ENCODE data around the gene SERTM2. TPM values are rescaled to one million over a fixed set of nuclear protein-coding genes. Genes with fewer than 3 reads are reported as not detected.

The SERTM2 gene
- total and polyA plus RNA-seq, 4 donors, result 0.02 to 0.03 TPM; not detected in 2

GRCh38 chrX:111507933-111508332 is 3.5 kb upstream of the SERTM2 start:
- no peaks in the 10 kb centered on the region for H3K4me1 ChIP-seq (ENCODE audit: control insufficient read depth in 5 of 5, insufficient read depth in 5 of 5, low read length in 5 of 5)
- ATAC-seq (ENCODE audit: insufficient read depth, low FRiP score) (no peak), DNase-seq (no peak)
- peaks cover 0 to 4% (median 0%) of the 10 kb centered on the region in 4 donors for H3K9me3 ChIP-seq (ENCODE audit: control insufficient read depth in 4 of 4, insufficient read depth in 3 of 4, low read length in 3 of 4)
- no peak overlapping the region for H3K27ac ChIP-seq (ENCODE audit: low read depth in 1 of 2, low read length in 1 of 2)
- peaks cover 0 to 31% (median 17%) of the 10 kb centered on the region in 3 donors for H3K27me3 ChIP-seq (ENCODE audit: control insufficient read depth in 3 of 3, insufficient read depth in 3 of 3, low read length in 2 of 3)
- H3K9ac ChIP-seq (ENCODE audit: insufficient read depth in 1 of 2, low read length in 2 of 2), result no peak overlapping the region
- no peaks in the 10 kb centered on the region for H3K36me3 ChIP-seq (ENCODE audit: control insufficient read depth in 4 of 4, insufficient read depth in 4 of 4, low read length in 4 of 4)
- no peak overlapping the region for H3K4me3 ChIP-seq
- TF ChIP-seq CTCF (IDR thresholded peaks at IDR 0.05; ENCODE audit: control extremely low read depth, extremely low read depth), result no peak

GRCh38 chrX:111515298-111515697 is 3.9 kb downstream of the SERTM2 start:
- no peak overlapping the region for H3K9ac ChIP-seq (ENCODE audit: insufficient read depth in 1 of 2, low read length in 2 of 2)
- no peaks in the 10 kb centered on the region for H3K4me1 ChIP-seq (ENCODE audit: control insufficient read depth in 5 of 5, insufficient read depth in 5 of 5, low read length in 5 of 5)
- DNase-seq (no peak), ATAC-seq (ENCODE audit: insufficient read depth, low FRiP score) (no peak)
- H3K36me3 ChIP-seq (ENCODE audit: control insufficient read depth in 4 of 4, insufficient read depth in 4 of 4, low read length in 4 of 4), result no peaks in the 10 kb centered on the region
- H3K4me3 ChIP-seq, result no peak overlapping the region
- no peak for TF ChIP-seq CTCF (IDR thresholded peaks at IDR 0.05; ENCODE audit: control extremely low read depth, extremely low read depth)
- H3K27ac ChIP-seq (ENCODE audit: low read depth in 1 of 2, low read length in 1 of 2), result no peak overlapping the region
- no peaks in the 10 kb centered on the region for H3K9me3 ChIP-seq (ENCODE audit: control insufficient read depth in 4 of 4, insufficient read depth in 3 of 4, low read length in 3 of 4)
- peaks cover 3 to 31% (median 25%) of the 10 kb centered on the region in 3 donors for H3K27me3 ChIP-seq (ENCODE audit: control insufficient read depth in 3 of 3, insufficient read depth in 3 of 3, low read length in 2 of 3)

- Histone ChIP-seq H3K9ac (ENCODE audit: insufficient read depth in 1 of 2, low read length in 2 of 2) (no peak overlapping the region), H3K36me3 (ENCODE audit: control insufficient read depth in 4 of 4, insufficient read depth in 4 of 4, low read length in 4 of 4) (no peaks in the 10 kb centered on the region), H3K9me3 (ENCODE audit: control insufficient read depth in 4 of 4, insufficient read depth in 3 of 4, low read length in 3 of 4) (no peaks in the 10 kb centered on the region), H3K27me3 (ENCODE audit: control insufficient read depth in 3 of 3, insufficient read depth in 3 of 3, low read length in 2 of 3) (peaks cover 3 to 28% (median 27%) of the 10 kb centered on the region in 3 donors), H3K4me1 (ENCODE audit: control insufficient read depth in 5 of 5, insufficient read depth in 5 of 5, low read length in 5 of 5) (no peaks in the 10 kb centered on the region), H3K4me3 (no peak overlapping the region), H3K27ac (ENCODE audit: low read depth in 1 of 2, low read length in 1 of 2) (no peak overlapping the region)
- TF ChIP-seq CTCF (IDR thresholded peaks at IDR 0.05; ENCODE audit: control extremely low read depth, extremely low read depth), result no peak
- WGBS, 2 donors, result 71 to 83% methylated on average over 5 of the region's 5 CpGs
- DNase-seq (no peak), ATAC-seq (ENCODE audit: insufficient read depth, low FRiP score) (no peak)
Observed at GRCh38 chrX:111518667-111519066, 7.2 kb downstream of the SERTM2 start.

GRCh38 chrX:111519215-111519614 is 7.8 kb downstream of the SERTM2 start:
- Histone ChIP-seq H3K9me3 (ENCODE audit: control insufficient read depth in 4 of 4, insufficient read depth in 3 of 4, low read length in 3 of 4) (no peaks in the 10 kb centered on the region), H3K9ac (ENCODE audit: insufficient read depth in 1 of 2, low read length in 2 of 2) (no peak overlapping the region), H3K36me3 (ENCODE audit: control insufficient read depth in 4 of 4, insufficient read depth in 4 of 4, low read length in 4 of 4) (no peaks in the 10 kb centered on the region), H3K4me1 (ENCODE audit: control insufficient read depth in 5 of 5, insufficient read depth in 5 of 5, low read length in 5 of 5) (no peaks in the 10 kb centered on the region), H3K27me3 (ENCODE audit: control insufficient read depth in 3 of 3, insufficient read depth in 3 of 3, low read length in 2 of 3) (peaks cover 3 to 28% (median 27%) of the 10 kb centered on the region in 3 donors), H3K27ac (ENCODE audit: low read depth in 1 of 2, low read length in 1 of 2) (no peak overlapping the region), H3K4me3 (no peak overlapping the region)
- TF ChIP-seq CTCF (IDR thresholded peaks at IDR 0.05; ENCODE audit: control extremely low read depth, extremely low read depth), result no peak
- WGBS, 2 donors, result 4 to 16% methylated on average over 2 of the region's 2 CpGs
- DNase-seq (peak; percentile 63 to 81 (median 75)), ATAC-seq (ENCODE audit: insufficient read depth, low FRiP score) (no peak)
